CD14-positive monocyte (primary cell): ENCODE measurements around the gene VAMP3. TPM values are rescaled to one million over a fixed set of nuclear protein-coding genes. Genes with fewer than 3 reads are reported as not detected.

ENCODE experiments used
- DNase-seq, 3 donors: peaks; one replicate each; pipeline ENCODE4 v3.0.0-alpha.2; 2011 to 2022
- H2AFZ ChIP-seq: 2 replicates; pipeline ENCODE4 v1.6.0; 2012; ENCODE audit warnings: mild to moderate bottlenecking, low read depth, low read length, inconsistent platforms; ENCODE audit not compliant: insufficient read depth, poor library complexity, severe bottlenecking
- H3K27ac ChIP-seq, 2 donors: 1 replicate in 1 of 2; 2 replicates in 1 of 2; pipeline ENCODE4 v1.5.1; 2012 to 2013; ENCODE audit warnings: low read length in 2 of 2, control low read depth in 1 of 2, inconsistent platforms in 1 of 2, low read depth in 1 of 2, mild to moderate bottlenecking in 1 of 2
- H3K27me3 ChIP-seq, 2 donors: one replicate each; pipeline versions ENCODE4 v1.6.0 to v1.6.1; 2011 to 2013; ENCODE audit warnings: low read length in 2 of 2; ENCODE audit not compliant: control insufficient read depth in 2 of 2, insufficient read depth in 2 of 2
- H3K36me3 ChIP-seq, 2 donors: replicated peaks in 1 of 2; 1 replicate in 1 of 2; 2 replicates in 1 of 2; pipeline versions ENCODE4 v1.5.1 to v1.6.1; 2012 to 2013; ENCODE audit warnings: low read length in 2 of 2, control low read depth in 1 of 2, inconsistent platforms in 1 of 2, mild to moderate bottlenecking in 1 of 2; ENCODE audit not compliant: insufficient read depth in 2 of 2, control insufficient read depth in 1 of 2
- H3K4me1 ChIP-seq, 2 donors: 1 replicate in 1 of 2; 2 replicates in 1 of 2; pipeline versions ENCODE4 v1.5.1 to v1.6.1; 2012 to 2013; ENCODE audit warnings: low read length in 2 of 2, control low read depth in 1 of 2, inconsistent platforms in 1 of 2, mild to moderate bottlenecking in 1 of 2, moderate library complexity in 1 of 2; ENCODE audit not compliant: insufficient read depth in 2 of 2, control insufficient read depth in 1 of 2
- H3K4me2 ChIP-seq: replicated peaks from 2 replicates; pipeline ENCODE3; 2012; ENCODE audit warnings: low read length, moderate library complexity, mild to moderate bottlenecking; ENCODE audit not compliant: poor library complexity, severe bottlenecking; ENCODE audit errors: extremely low read depth
- H3K4me3 ChIP-seq, 3 experiments: fragments of 200-600 bp in 1 of 3; sonication (generic) in 1 of 3; replicated peaks in 1 of 3; 1 replicate in 2 of 3; 2 replicates in 1 of 3; pipeline ENCODE4 v1.5.1; 2011 to 2013; ENCODE audit warnings: low read length in 3 of 3, mild to moderate bottlenecking in 3 of 3, control low read depth in 2 of 3, low read depth in 2 of 3, inconsistent platforms in 1 of 3, moderate library complexity in 1 of 3
- H3K79me2 ChIP-seq: 2 replicates; pipeline ENCODE4 v1.6.0; 2012; ENCODE audit warnings: mild to moderate bottlenecking, control low read depth, inconsistent platforms, low read length, moderate library complexity; ENCODE audit not compliant: insufficient read depth
- H3K9ac ChIP-seq: 2 replicates; pipeline ENCODE4 v1.6.0; 2017; ENCODE audit warnings: low read length, mild to moderate bottlenecking; ENCODE audit not compliant: insufficient read depth, poor library complexity, severe bottlenecking
- H3K9me3 ChIP-seq, 2 donors: replicated peaks in 1 of 2; 1 replicate in 1 of 2; 2 replicates in 1 of 2; pipeline versions ENCODE4 v1.5.1 to v1.6.1; 2012 to 2013; ENCODE audit warnings: low read length in 2 of 2, control low read depth in 1 of 2; ENCODE audit not compliant: control insufficient read depth in 1 of 2, insufficient read depth in 1 of 2
- H4K20me1 ChIP-seq: 2 replicates; pipeline ENCODE4 v1.6.0; 2012; ENCODE audit warnings: mild to moderate bottlenecking, low read length, control low read depth, moderate library complexity; ENCODE audit not compliant: insufficient read depth
- H3K27ac Mint-ChIP-seq, 7 donors: one replicate each; pipeline ENCODE4 v1.8.0; 2020; ENCODE audit warnings: mild to moderate bottlenecking in 7 of 7, mixed read lengths in 7 of 7, moderate library complexity in 6 of 7, inconsistent platforms in 2 of 7
- H3K27me3 Mint-ChIP-seq, 3 donors: one replicate each; pipeline ENCODE4 v1.8.0; 2021 to 2022; ENCODE audit warnings: low read depth in 3 of 3, mild to moderate bottlenecking in 3 of 3, mixed read lengths in 3 of 3, moderate library complexity in 3 of 3, inconsistent platforms in 1 of 3
- H3K36me3 Mint-ChIP-seq, 2 donors: one replicate each; pipeline ENCODE4 v1.8.0; 2020; ENCODE audit warnings: mixed read lengths in 2 of 2, inconsistent platforms in 1 of 2, mild to moderate bottlenecking in 1 of 2
- H3K4me1 Mint-ChIP-seq: one replicate; pipeline ENCODE4 v1.8.0; 2020; ENCODE audit warnings: mild to moderate bottlenecking, mixed read lengths
- H3K4me3 Mint-ChIP-seq, 2 donors: one replicate each; pipeline ENCODE4 v1.8.0; 2020; ENCODE audit warnings: mild to moderate bottlenecking in 2 of 2, mixed read lengths in 2 of 2, moderate library complexity in 1 of 2
- H3K9me3 Mint-ChIP-seq, 7 donors: one replicate each; pipeline ENCODE4 v1.8.0; 2020 to 2022; ENCODE audit warnings: mixed read lengths in 7 of 7, mild to moderate bottlenecking in 6 of 7, moderate library complexity in 6 of 7, inconsistent platforms in 2 of 7
- CTCF ChIP-seq: fragments of 200-600 bp; IDR thresholded peaks from one replicate; pipeline ENCODE4 v1.8.0; 2022; ENCODE audit warnings: antibody characterized with exemption, mild to moderate bottlenecking
- WGBS: methylation state at CpG from one replicate; pipeline ENCODE4 v1.1.5; 2013; ENCODE audit warnings: missing lambda C conversion rate; ENCODE audit not compliant: insufficient coverage; 5-methylcytosine and 5-hydroxymethylcytosine counted together
- intact Hi-C, 2 donors: fragments of 100-400 bp; cut with micrococcal nuclease; formaldehyde crosslinking; loops; one replicate each; pipeline versions ENCODE4 v1.15.0 to v1.15.1; 2023
- polyA plus RNA-seq, 3 donors: library from polyadenylated mRNA; depleted of rRNA in 1 of 3; unstranded in 2 of 3; stranded (reverse) in 1 of 3; fragments of 300-500 nt in 2 of 3; fragments of >200 nt in 1 of 3; fragmentation: Illumina TruSeq in 2 of 3; gene quantifications; 1 replicate in 2 of 3; 2 replicates in 1 of 3; pipeline ENCODE4 v1.2.3, GENCODE V29; 2012 to 2021

The VAMP3 gene
- polyA plus RNA-seq, 3 donors, result 106 to 149 (median 138) TPM

GRCh38 chr1:7808253-7808844 lies 37.3 kb downstream of the VAMP3 start:
- H3K9me3 ChIP-seq, result peaks cover 1 to 3% of the 10 kb centered on the region in 2 donors
- H3K9ac ChIP-seq, result no peak overlapping the region
- H3K9me3 Mint-ChIP-seq, result peaks cover 3 to 7% (median 4%) of the 10 kb centered on the region in 7 donors

DNA sequence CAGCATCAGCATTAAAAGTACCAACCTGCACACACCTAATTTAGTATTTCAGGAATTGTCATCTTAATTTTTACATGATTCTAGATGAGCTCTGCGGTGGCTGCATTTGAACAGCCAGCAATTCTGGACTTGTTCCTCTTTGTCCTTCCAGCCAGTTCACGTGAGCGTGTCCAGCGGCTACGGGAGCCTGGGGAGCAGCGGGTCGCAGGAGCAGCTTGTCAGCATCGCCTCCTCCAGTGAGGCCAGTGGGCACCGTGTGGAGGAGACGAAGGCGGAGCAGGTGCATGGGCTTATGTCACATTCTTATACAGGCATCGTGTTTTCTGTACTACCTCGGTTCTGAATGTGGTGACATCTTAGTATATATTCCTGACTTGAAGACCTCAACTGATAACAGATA lies 38.6 kb downstream of the VAMP3 start:
- TF ChIP-seq CTCF, result no peak
- H3K9me3 ChIP-seq, result peaks cover 8 to 12% of the 10 kb centered on the region in 2 donors
- no peak overlapping the region for H3K27ac ChIP-seq
- no peak for DNase-seq
- WGBS, result 96% methylated on average over 11 of the region's 13 CpGs
- no peaks in the 10 kb centered on the region for H4K20me1 ChIP-seq
- peaks cover 0 to 1% (median 0%) of the 10 kb centered on the region in 3 donors for H3K27me3 Mint-ChIP-seq
- no peak overlapping the region for H2AFZ ChIP-seq
- no peak overlapping the region for H3K4me2 ChIP-seq
- H3K36me3 ChIP-seq, result no peaks in the 10 kb centered on the region
- H3K4me3 ChIP-seq, result no peak overlapping the region
- H3K4me1 ChIP-seq, result no peaks in the 10 kb centered on the region
- H3K9me3 Mint-ChIP-seq, result peaks cover 13 to 18% (median 14%) of the 10 kb centered on the region in 7 donors
- no peak overlapping the region for H3K27ac Mint-ChIP-seq
- no peaks in the 10 kb centered on the region for H3K27me3 ChIP-seq
- no peak overlapping the region for H3K9ac ChIP-seq
- no peak overlapping the region for H3K4me3 Mint-ChIP-seq
- peaks cover 5 to 32% of the 10 kb centered on the region in 2 donors for H3K36me3 Mint-ChIP-seq
- H3K79me2 ChIP-seq, result no peaks in the 10 kb centered on the region
- intact Hi-C loops, result loop anchor here in 1 of 2 donors (5.0 kb wide), 1 partner anchor 93 kb away; no protein-coding TSS in a partner anchor
- H3K4me1 Mint-ChIP-seq, result peaks cover 6% of the 10 kb centered on the region

More at GRCh38 chr1:7808253-7808844, 37.3 kb downstream of the VAMP3 start:
- Mint-ChIP-seq H3K27me3 (peaks cover 0 to 1% (median 0%) of the 10 kb centered on the region in 3 donors), H3K36me3 (peaks cover 0 to 28% of the 10 kb centered on the region in 2 donors), H3K4me3 (no peak overlapping the region), H3K27ac (peak overlapping the region in 1 of 7 donors; percentile 50), H3K4me1 (peaks cover 6% of the 10 kb centered on the region)
- no peaks in the 10 kb centered on the region for H3K4me1 ChIP-seq
- WGBS, result no CpG with 5 or more reads among the region's 1 CpG
- peak in 2 of 3 donors; percentile 31 to 36 for DNase-seq
- intact Hi-C loops, result loop anchor here in 1 of 2 donors (5.0 kb wide), 1 partner anchor 94 kb away; no protein-coding TSS in a partner anchor
- peak; percentile 73 for TF ChIP-seq CTCF
- no peak overlapping the region for H3K27ac ChIP-seq
- H2AFZ ChIP-seq, result no peak overlapping the region
- no peaks in the 10 kb centered on the region for H4K20me1 ChIP-seq
- H3K79me2 ChIP-seq, result no peaks in the 10 kb centered on the region
- no peak overlapping the region for H3K4me3 ChIP-seq
- H3K36me3 ChIP-seq, result no peaks in the 10 kb centered on the region
- H3K4me2 ChIP-seq, result no peak overlapping the region
- no peaks in the 10 kb centered on the region for H3K27me3 ChIP-seq
